ENCODE results near the gene RPUSD3.

Gene RPUSD3, protein sequence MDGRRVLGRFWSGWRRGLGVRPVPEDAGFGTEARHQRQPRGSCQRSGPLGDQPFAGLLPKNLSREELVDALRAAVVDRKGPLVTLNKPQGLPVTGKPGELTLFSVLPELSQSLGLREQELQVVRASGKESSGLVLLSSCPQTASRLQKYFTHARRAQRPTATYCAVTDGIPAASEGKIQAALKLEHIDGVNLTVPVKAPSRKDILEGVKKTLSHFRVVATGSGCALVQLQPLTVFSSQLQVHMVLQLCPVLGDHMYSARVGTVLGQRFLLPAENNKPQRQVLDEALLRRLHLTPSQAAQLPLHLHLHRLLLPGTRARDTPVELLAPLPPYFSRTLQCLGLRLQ

DNA sequence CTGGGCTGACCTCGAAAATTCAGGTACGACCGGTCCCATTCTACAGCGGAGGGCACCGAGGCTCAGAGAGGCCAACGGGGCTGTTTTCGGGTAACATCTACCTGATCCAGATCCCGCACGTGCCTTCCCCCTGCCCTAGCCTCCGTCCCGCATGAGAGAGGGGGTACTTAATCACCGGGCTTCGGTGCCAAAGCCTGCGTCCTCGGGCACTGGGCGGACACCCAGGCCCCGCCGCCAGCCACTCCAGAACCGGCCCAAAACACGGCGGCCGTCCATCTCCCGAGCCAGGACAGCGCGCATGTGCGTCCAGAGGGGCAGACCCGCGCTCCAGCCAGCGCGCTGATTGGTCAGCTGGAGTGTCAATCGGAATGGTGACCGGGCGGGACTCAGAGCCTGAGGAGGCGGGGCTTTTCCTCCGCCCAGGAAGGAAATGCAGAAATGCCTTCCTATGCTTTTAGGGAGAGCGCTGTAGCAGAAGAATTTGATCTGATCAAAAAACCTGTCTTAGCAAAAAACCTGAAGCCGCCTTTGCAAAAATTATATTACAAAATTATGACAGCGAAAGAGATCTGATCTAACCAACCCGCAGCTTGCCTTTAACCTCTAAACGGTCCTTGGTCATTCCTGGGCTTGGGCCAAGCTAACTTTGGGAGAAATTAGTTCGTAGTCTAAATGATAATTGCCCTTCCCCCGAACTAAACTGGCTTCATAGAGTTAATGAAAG, at the start of gene RPUSD3:
Gene RPUSD3 (minus strand): TSS at position 294 of the 724 bp plus-strand sequence. CDS start 18 bp downstream, at position 276.
- peaks cover 19% of the 10 kb centered on the region for H3K4me1 ChIP-seq (ENCODE audit: insufficient read depth, low read length, severe bottlenecking)
- H3K9me3 ChIP-seq (ENCODE audit: low read length): no peaks in the 10 kb centered on the region
- H3K4me2 ChIP-seq (ENCODE audit: low read length): peak within 1 kb of the TSS; percentile 98
- no peak for TF ChIP-seq EZH2 (IDR thresholded peaks at IDR 0.05; ENCODE audit: borderline replicate concordance, low read length)
- TF ChIP-seq, protein P1, sequence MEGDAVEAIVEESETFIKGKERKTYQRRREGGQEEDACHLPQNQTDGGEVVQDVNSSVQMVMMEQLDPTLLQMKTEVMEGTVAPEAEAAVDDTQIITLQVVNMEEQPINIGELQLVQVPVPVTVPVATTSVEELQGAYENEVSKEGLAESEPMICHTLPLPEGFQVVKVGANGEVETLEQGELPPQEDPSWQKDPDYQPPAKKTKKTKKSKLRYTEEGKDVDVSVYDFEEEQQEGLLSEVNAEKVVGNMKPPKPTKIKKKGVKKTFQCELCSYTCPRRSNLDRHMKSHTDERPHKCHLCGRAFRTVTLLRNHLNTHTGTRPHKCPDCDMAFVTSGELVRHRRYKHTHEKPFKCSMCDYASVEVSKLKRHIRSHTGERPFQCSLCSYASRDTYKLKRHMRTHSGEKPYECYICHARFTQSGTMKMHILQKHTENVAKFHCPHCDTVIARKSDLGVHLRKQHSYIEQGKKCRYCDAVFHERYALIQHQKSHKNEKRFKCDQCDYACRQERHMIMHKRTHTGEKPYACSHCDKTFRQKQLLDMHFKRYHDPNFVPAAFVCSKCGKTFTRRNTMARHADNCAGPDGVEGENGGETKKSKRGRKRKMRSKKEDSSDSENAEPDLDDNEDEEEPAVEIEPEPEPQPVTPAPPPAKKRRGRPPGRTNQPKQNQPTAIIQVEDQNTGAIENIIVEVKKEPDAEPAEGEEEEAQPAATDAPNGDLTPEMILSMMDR (IDR thresholded peaks at IDR 0.05; ENCODE audit: low read length): no peak
- no peaks in the 10 kb centered on the region for H3K9me2 ChIP-seq (ENCODE audit: low read depth, low read length)
- no peaks in the 10 kb centered on the region for H3K79me2 ChIP-seq (ENCODE audit: insufficient read depth, low read length)
- H3K27ac ChIP-seq (ENCODE audit: low read depth, low read length, poor library complexity, severe bottlenecking): peak within 1 kb of the TSS; percentile 56
- peak within 1 kb of the TSS; percentile 96 for H3K9ac ChIP-seq (ENCODE audit: low read length)
- peak within 1 kb of the TSS; percentile 95 for H2AFZ ChIP-seq (ENCODE audit: low read length)
- H4K20me1 ChIP-seq (ENCODE audit: insufficient read depth, low read length): no peaks in the 10 kb centered on the region
- H3K36me3 ChIP-seq (ENCODE audit: insufficient read depth, low read length): peaks cover 33% of the 10 kb centered on the region
- no peaks in the 10 kb centered on the region for H3K27me3 ChIP-seq (ENCODE audit: insufficient read depth, low read length)
- peak within 1 kb of the TSS; percentile 99 for H3K4me3 ChIP-seq (ENCODE audit: low read depth, low read length, poor library complexity, severe bottlenecking)
- H3F3A ChIP-seq (ENCODE audit: insufficient read depth, low read length): no peaks in the 10 kb centered on the region

DNA sequence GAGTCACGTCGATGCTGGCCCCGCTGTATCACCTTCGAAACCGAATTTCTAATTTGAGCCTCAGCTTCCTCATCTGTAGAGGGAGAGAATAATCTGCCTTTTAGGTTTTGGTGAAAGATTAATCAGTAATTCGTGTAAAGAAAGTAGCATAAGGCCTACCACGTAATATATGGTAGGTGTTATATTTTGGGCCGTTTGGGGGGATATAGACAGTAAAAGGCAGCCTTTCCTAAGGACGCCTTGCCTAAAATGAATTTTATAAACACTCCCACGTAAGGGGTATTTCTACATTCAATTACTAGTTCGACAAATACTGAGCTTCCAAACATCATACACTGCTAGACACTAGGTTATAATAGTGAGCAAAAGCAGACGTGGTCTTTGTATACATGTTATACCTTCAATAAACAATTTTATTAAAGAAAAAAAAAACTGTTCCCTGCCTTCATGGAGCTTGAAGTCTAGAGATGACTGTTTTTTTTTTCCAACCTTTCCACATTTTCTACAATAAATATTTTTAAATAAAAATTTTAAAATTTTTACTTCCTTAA, 47.3 kb upstream of the RPUSD3 start:
- Histone ChIP-seq H3K27ac (ENCODE audit: low read depth, low read length, poor library complexity, severe bottlenecking) (peak overlapping the region; percentile 21), H3F3A (ENCODE audit: insufficient read depth, low read length) (no peaks in the 10 kb centered on the region), H3K27me3 (ENCODE audit: insufficient read depth, low read length) (no peaks in the 10 kb centered on the region), H3K9ac (ENCODE audit: low read length) (peak overlapping the region; percentile 96), H3K9me3 (ENCODE audit: low read length) (no peaks in the 10 kb centered on the region), H2AFZ (ENCODE audit: low read length) (no peak overlapping the region), H3K79me2 (ENCODE audit: insufficient read depth, low read length) (peaks cover 12% of the 10 kb centered on the region), H3K9me2 (ENCODE audit: low read depth, low read length) (no peaks in the 10 kb centered on the region), H3K4me2 (ENCODE audit: low read length) (peak overlapping the region; percentile 74), H3K4me1 (ENCODE audit: insufficient read depth, low read length, severe bottlenecking) (peaks cover 13% of the 10 kb centered on the region), H4K20me1 (ENCODE audit: insufficient read depth, low read length) (no peaks in the 10 kb centered on the region), H3K4me3 (ENCODE audit: low read depth, low read length, poor library complexity, severe bottlenecking) (peak overlapping the region; percentile 96), H3K36me3 (ENCODE audit: insufficient read depth, low read length) (peaks cover 26% of the 10 kb centered on the region)
- TF ChIP-seq, protein P1 (IDR thresholded peaks at IDR 0.05; ENCODE audit: low read length): no peak
- no peak for TF ChIP-seq EZH2 (IDR thresholded peaks at IDR 0.05; ENCODE audit: borderline replicate concordance, low read length)

DNA sequence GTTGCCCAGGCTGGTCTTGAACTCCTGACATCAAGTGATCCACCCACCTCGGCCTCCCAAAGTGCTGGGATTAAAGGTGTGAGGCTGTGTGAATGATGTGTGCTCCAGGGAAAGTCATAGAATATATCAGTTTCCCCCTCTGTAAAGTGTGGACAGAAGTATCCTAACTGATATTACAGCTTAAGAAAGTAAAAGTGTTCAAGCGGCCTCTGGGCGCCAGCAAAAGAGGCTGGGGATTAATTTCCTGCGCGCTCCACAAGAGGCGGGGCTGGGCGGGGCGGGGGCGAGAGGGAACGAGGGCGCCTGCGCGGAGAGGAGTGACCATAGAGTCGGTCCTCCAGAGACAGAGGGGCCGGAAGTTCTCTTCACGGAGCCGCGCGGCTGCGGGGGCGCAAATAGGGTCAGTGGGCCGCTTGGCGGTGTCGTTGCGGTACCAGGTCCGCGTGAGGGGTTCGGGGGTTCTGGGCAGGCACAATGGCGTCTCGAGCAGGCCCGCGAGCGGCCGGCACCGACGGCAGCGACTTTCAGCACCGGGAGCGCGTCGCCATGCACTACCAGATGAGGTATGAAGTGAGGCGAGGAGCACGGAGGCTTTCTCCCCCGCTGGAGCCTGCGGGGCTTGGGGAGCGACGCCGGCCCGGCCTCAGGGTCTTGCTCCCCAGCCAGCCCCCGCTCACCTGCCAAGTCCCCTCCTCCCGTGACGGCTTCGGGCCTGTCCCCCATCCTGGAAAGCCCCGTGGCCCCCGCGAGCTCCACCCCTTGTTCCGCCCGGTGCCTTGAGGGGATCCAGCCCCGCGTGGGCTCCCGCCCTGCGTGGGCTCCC, 46.7 kb upstream of the RPUSD3 start, which contains the start of gene JAGN1:
Gene JAGN1 (plus strand): TSS at position 362 of the 823 bp plus-strand sequence. CDS start 113 bp downstream, at position 475.
- TF ChIP-seq, protein P1 (IDR thresholded peaks at IDR 0.05; ENCODE audit: low read length): no peak
- TF ChIP-seq EZH2 (IDR thresholded peaks at IDR 0.05; ENCODE audit: borderline replicate concordance, low read length): no peak
- Histone ChIP-seq H3K9ac (ENCODE audit: low read length) (peak within 1 kb of the TSS; percentile 96), H3K36me3 (ENCODE audit: insufficient read depth, low read length) (peaks cover 26% of the 10 kb centered on the region), H2AFZ (ENCODE audit: low read length) (0 out of 2 replicates have a peak within 1 kb of the TSS, but pooled peaks have one; percentile 51), H3F3A (ENCODE audit: insufficient read depth, low read length) (no peaks in the 10 kb centered on the region), H3K4me3 (ENCODE audit: low read depth, low read length, poor library complexity, severe bottlenecking) (peak within 1 kb of the TSS; percentile 96), H3K27me3 (ENCODE audit: insufficient read depth, low read length) (no peaks in the 10 kb centered on the region), H3K79me2 (ENCODE audit: insufficient read depth, low read length) (peaks cover 12% of the 10 kb centered on the region), H4K20me1 (ENCODE audit: insufficient read depth, low read length) (no peaks in the 10 kb centered on the region), H3K4me2 (ENCODE audit: low read length) (peak within 1 kb of the TSS; percentile 74), H3K9me3 (ENCODE audit: low read length) (no peaks in the 10 kb centered on the region), H3K4me1 (ENCODE audit: insufficient read depth, low read length, severe bottlenecking) (peaks cover 13% of the 10 kb centered on the region), H3K27ac (ENCODE audit: low read depth, low read length, poor library complexity, severe bottlenecking) (peak within 1 kb of the TSS; percentile 21), H3K9me2 (ENCODE audit: low read depth, low read length) (no peaks in the 10 kb centered on the region)
